COLO668 (cell line): ENCODE data around the gene ACTL8.

Experiments used
- DNase-seq: peaks from one replicate; lab custom pipeline; 2025; ENCODE audit not compliant: unreplicated experiment; lab: John Stamatoyannopoulos, UW

ACTL8 gene

DNA sequence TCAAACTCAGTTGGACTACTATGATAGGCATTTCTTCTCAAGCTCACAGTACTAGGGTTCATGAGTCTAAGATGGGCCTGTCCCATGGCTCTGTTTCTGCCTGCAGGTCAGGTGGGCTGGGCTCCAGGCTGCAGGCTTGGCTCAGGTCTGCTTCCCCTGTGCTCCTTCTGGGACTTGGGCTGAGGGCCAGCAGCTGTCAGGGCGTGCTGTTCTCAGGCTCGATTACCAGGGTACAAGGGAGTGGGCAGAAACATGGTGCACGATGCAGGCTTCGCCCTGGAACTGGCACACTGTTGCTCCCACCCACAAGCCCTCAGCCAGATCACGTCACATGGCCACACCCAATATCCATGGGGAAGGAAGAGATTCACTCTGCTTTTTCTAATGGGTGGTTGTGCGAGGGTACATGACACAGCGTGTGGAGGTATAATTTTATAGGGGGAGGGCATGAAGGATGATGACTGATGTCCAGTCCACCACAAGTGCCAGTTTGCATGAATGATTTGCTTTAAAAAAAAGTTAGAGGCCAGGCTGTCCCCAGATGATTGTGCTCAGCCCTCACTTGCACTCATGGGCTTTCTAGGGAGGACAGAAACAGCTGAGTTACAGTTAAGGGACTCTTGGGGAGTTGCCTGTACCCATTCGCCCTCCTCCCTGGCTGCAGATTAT, 118.0 kb downstream of the ACTL8 start:
- no peak for DNase-seq

DNA sequence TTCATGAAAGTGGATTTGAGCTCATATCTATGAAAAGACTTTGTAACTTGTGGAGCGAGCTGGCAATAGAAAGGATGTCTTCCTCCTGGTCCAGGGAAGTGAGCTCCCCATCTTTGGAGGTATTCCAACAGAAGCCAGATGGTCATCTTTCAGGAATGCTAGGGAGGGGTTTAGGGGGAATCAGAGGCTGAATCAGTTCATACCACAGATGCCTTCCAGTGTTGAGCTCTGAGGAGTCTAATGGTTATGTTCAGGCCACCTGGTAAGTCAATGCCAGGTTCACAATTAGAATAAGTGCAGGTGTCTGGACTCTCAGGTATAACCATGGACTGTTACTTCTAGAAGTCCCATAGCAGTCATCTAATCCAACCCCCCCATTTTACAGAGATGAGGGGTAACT, 119.1 kb downstream of the ACTL8 start:
- DNase-seq = no peak

GRCh38 chr1:17874710-17875109, 119.6 kb downstream of the ACTL8 start:
- no peak for DNase-seq

DNA sequence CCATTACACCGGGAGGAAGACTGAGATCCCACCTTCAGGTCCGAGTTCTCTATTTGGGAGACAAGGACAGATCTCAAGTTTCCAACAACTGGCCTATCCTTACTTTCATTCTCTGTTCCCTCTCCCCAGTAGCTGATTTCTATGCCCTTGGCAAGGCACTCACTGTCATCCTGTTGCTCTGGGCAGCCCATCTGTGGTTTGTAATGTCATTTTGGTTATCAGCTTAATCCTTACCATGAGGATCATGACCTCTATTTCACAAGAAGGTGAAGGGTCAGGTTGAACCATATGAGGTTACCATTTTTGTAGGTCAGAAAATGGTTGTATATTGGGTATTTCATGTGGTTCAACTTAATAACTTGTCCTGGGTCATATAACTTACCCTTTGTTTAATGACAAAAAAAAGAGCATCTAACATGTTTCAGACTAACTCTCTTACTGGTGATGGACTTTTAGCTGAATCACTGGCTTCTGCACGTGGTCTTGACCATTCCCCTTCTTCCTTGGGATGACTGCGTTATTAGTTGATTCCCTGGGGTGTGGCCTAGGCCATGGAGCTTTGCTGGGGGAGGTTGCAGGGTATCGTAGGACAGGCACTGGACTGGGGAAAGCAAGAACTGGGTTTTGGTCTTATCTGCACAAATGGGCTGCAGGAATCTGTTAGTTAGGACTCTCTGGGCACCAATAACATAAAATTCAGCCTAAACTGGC, 120.2 kb downstream of the ACTL8 start:
- DNase-seq = no peak

GRCh38 chr1:17875882-17876280, 120.7 kb downstream of the ACTL8 start:
- no peak for DNase-seq
